OCI-LY1 (cell line): ENCODE data around the gene OR13C4.

Experiments used
- H2AFZ ChIP-seq: fragments of 200-600 bp; sonication (generic), shearing (Covaris generic); 2 replicates; pipeline ENCODE4 v1.6.0; 2014; ENCODE audit warnings: antibody characterized with exemption, mild to moderate bottlenecking, low read length
- H3F3A ChIP-seq: fragments of 200-600 bp; sonication (generic), shearing (Covaris generic); 2 replicates; pipeline ENCODE4 v1.6.0; 2014; ENCODE audit warnings: mild to moderate bottlenecking, antibody characterized with exemption, low read length, moderate library complexity; ENCODE audit not compliant: insufficient read depth
- H3K27ac ChIP-seq: fragments of 200-600 bp; sonication (generic); 2 replicates; pipeline ENCODE4 v1.5.1; 2014; ENCODE audit warnings: low read length, mixed run types, mild to moderate bottlenecking, low read depth; ENCODE audit not compliant: poor library complexity, severe bottlenecking
- H3K27me3 ChIP-seq: fragments of 200-600 bp; sonication (generic); 2 replicates; pipeline ENCODE4 v1.6.0; 2014; ENCODE audit warnings: antibody characterized with exemption, mild to moderate bottlenecking, low read length, moderate library complexity; ENCODE audit not compliant: insufficient read depth
- H3K36me3 ChIP-seq: fragments of 200-600 bp; sonication (generic); 2 replicates; pipeline ENCODE4 v1.6.1; 2014; ENCODE audit warnings: mild to moderate bottlenecking, antibody characterized with exemption, low read length, moderate library complexity, mixed read lengths; ENCODE audit not compliant: insufficient read depth
- H3K4me1 ChIP-seq: fragments of 200-600 bp; sonication (generic); 2 replicates; pipeline ENCODE4 v1.5.1; 2014; ENCODE audit warnings: mild to moderate bottlenecking, low read length, moderate library complexity; ENCODE audit not compliant: insufficient read depth, severe bottlenecking
- H3K4me2 ChIP-seq: fragments of 200-600 bp; sonication (generic), shearing (Covaris generic); 2 replicates; pipeline ENCODE4 v1.6.1; 2014; ENCODE audit warnings: low read length
- H3K4me3 ChIP-seq: fragments of 200-600 bp; sonication (generic); 2 replicates; pipeline ENCODE4 v1.5.1; 2014; ENCODE audit warnings: low read length, low read depth, mild to moderate bottlenecking, mixed read lengths; ENCODE audit not compliant: poor library complexity, severe bottlenecking
- H3K79me2 ChIP-seq: fragments of 200-600 bp; shearing (Covaris generic); 2 replicates; pipeline ENCODE4 v1.6.1; 2016; ENCODE audit warnings: mixed run types, low read length, mixed read lengths; ENCODE audit not compliant: insufficient read depth
- H3K9ac ChIP-seq: fragments of 200-600 bp; sonication (generic), shearing (Covaris generic); 2 replicates; pipeline ENCODE4 v1.6.1; 2014; ENCODE audit warnings: mild to moderate bottlenecking, low read length, mixed read lengths
- H3K9me2 ChIP-seq: fragments of 200-600 bp; sonication (generic), shearing (Covaris generic); 2 replicates; pipeline ENCODE4 v1.6.1; 2014; ENCODE audit warnings: low read depth, mild to moderate bottlenecking, low read length, mixed read lengths
- H3K9me3 ChIP-seq: fragments of 200-600 bp; shearing (Covaris generic); 2 replicates; pipeline ENCODE4 v1.6.1; 2014; ENCODE audit warnings: low read length, mixed read lengths
- H4K20me1 ChIP-seq: fragments of 200-600 bp; sonication (generic), shearing (Covaris generic); 2 replicates; pipeline ENCODE4 v1.6.0; 2016; ENCODE audit warnings: mild to moderate bottlenecking, low read length; ENCODE audit not compliant: insufficient read depth
- EZH2 ChIP-seq: fragments of 200-600 bp; sonication (generic), shearing (Covaris generic); IDR thresholded peaks from 2 replicates; pipeline ENCODE4 v1.8.0; 2017; ENCODE audit warnings: borderline replicate concordance, mixed run types, mild to moderate bottlenecking, antibody characterized with exemption, low read length, moderate library complexity, mixed read lengths
- TF ChIP-seq, protein P1 (sequence below): fragments of 200-600 bp; sonication (generic), shearing (Covaris generic); IDR thresholded peaks from 2 replicates; pipeline ENCODE4 v1.5.1; 2017; ENCODE audit warnings: mild to moderate bottlenecking, antibody characterized with exemption, low read length, moderate library complexity, mixed read lengths

The OR13C4 gene

DNA sequence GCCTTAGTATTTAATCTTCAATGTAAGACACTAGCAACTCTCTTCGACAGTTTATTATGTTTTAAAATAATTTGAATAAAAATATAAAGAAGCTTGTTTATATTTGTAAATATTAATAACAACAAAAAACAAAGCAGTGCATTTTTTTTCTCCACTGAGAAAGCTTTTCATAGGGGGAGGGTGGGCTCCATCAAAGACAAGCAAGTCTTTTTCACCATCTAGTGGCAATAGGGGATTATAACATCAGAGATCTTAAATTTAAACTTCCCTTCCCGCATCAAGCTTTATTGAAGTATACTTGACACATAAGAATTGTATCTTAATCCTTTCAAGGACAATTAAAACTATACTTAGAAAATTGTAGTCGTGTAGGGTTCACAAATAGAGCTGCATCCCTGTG is 32.2 kb downstream of the OR13C4 start:
- Histone ChIP-seq H3K9ac (no peak overlapping the region), H2AFZ (no peak overlapping the region)
- TF ChIP-seq EZH2: no peak
- TF ChIP-seq, protein P1, sequence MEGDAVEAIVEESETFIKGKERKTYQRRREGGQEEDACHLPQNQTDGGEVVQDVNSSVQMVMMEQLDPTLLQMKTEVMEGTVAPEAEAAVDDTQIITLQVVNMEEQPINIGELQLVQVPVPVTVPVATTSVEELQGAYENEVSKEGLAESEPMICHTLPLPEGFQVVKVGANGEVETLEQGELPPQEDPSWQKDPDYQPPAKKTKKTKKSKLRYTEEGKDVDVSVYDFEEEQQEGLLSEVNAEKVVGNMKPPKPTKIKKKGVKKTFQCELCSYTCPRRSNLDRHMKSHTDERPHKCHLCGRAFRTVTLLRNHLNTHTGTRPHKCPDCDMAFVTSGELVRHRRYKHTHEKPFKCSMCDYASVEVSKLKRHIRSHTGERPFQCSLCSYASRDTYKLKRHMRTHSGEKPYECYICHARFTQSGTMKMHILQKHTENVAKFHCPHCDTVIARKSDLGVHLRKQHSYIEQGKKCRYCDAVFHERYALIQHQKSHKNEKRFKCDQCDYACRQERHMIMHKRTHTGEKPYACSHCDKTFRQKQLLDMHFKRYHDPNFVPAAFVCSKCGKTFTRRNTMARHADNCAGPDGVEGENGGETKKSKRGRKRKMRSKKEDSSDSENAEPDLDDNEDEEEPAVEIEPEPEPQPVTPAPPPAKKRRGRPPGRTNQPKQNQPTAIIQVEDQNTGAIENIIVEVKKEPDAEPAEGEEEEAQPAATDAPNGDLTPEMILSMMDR: peak; percentile 44

DNA sequence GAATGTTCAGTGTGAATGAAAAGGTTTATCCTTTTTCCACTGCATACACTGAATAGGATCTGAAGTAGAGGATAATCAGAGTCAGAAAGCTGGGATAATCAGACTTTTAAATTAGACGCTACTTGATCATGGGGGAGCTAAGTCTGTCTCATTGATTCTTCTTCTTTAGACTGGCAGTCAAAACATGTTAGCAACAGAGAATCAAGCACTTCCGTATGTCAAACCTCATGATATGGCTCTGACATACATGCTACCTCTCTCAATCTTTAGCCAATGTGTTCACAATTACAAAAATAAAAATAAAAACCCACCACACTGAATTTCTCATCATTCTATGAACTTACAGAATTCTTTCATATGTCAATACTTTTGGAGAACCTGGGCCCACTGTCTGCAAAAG is 42.0 kb downstream of the OR13C4 start:
- H3K27me3 ChIP-seq: no peaks in the 10 kb centered on the region
- H3K4me2 ChIP-seq: no peak overlapping the region
- H3K27ac ChIP-seq: no peak overlapping the region
- H3K9ac ChIP-seq: no peak overlapping the region
- H3K9me2 ChIP-seq: no peaks in the 10 kb centered on the region
- H2AFZ ChIP-seq: no peak overlapping the region
- H4K20me1 ChIP-seq: no peaks in the 10 kb centered on the region
- H3F3A ChIP-seq: no peaks in the 10 kb centered on the region
- H3K4me1 ChIP-seq: no peaks in the 10 kb centered on the region
- no peaks in the 10 kb centered on the region for H3K36me3 ChIP-seq
- no peak for TF ChIP-seq EZH2
- TF ChIP-seq, protein P1: no peak
- no peaks in the 10 kb centered on the region for H3K79me2 ChIP-seq
- H3K9me3 ChIP-seq: no peaks in the 10 kb centered on the region
- H3K4me3 ChIP-seq: no peak overlapping the region

More for the DNA sequence above, 32.2 kb downstream of the OR13C4 start:
- Histone ChIP-seq H3K4me3 (no peak overlapping the region), H3K4me1 (no peaks in the 10 kb centered on the region), H4K20me1 (no peaks in the 10 kb centered on the region), H3K36me3 (no peaks in the 10 kb centered on the region), H3K27me3 (no peaks in the 10 kb centered on the region), H3K27ac (no peak overlapping the region), H3F3A (no peaks in the 10 kb centered on the region), H3K9me2 (no peaks in the 10 kb centered on the region), H3K4me2 (no peak overlapping the region), H3K9me3 (no peaks in the 10 kb centered on the region), H3K79me2 (no peaks in the 10 kb centered on the region)

- no peaks in the 10 kb centered on the region for H3K36me3 ChIP-seq
- H3K9ac ChIP-seq: no peak overlapping the region
- H3K27ac ChIP-seq: no peak overlapping the region
- TF ChIP-seq, protein P1: no peak
- no peak for TF ChIP-seq EZH2
- no peaks in the 10 kb centered on the region for H3K9me2 ChIP-seq
- H4K20me1 ChIP-seq: no peaks in the 10 kb centered on the region
- H3K4me3 ChIP-seq: no peak overlapping the region
- H2AFZ ChIP-seq: no peak overlapping the region
- H3F3A ChIP-seq: no peaks in the 10 kb centered on the region
- H3K9me3 ChIP-seq: no peaks in the 10 kb centered on the region
- H3K4me2 ChIP-seq: no peak overlapping the region
- no peaks in the 10 kb centered on the region for H3K4me1 ChIP-seq
- no peaks in the 10 kb centered on the region for H3K79me2 ChIP-seq
- no peaks in the 10 kb centered on the region for H3K27me3 ChIP-seq
Observed at GRCh38 chr9:104482921-104483570, 44.0 kb downstream of the OR13C4 start.
